Mesenchymal stem cell (in vitro differentiated cells and primary cell): ENCODE measurements around the gene CEP89.

Source experiments
- DNase-seq: peaks from one replicate; pipeline ENCODE4 v3.0.0-alpha.2; 2013
- H2AFZ ChIP-seq: one replicate; pipeline ENCODE4 v1.6.1; 2013; ENCODE audit warnings: low read depth, mild to moderate bottlenecking, control low read depth, inconsistent platforms, low read length, moderate library complexity
- H2AK5ac ChIP-seq: 2 replicates; pipeline ENCODE4 v1.6.1; 2013; ENCODE audit warnings: low read length, moderate library complexity, mild to moderate bottlenecking, inconsistent platforms; ENCODE audit not compliant: severe bottlenecking
- H2BK120ac ChIP-seq: one replicate; pipeline ENCODE4 v1.6.1; 2013; ENCODE audit warnings: low read depth, mild to moderate bottlenecking, inconsistent platforms, low read length, moderate library complexity
- H2BK12ac ChIP-seq, 2 experiments: one replicate each; pipeline ENCODE4 v1.6.1; 2013; ENCODE audit warnings: inconsistent platforms in 2 of 2, low read length in 2 of 2, mild to moderate bottlenecking in 2 of 2, moderate library complexity in 2 of 2, control low read depth in 1 of 2
- H2BK15ac ChIP-seq: one replicate; pipeline ENCODE4 v1.6.1; 2013; ENCODE audit warnings: mild to moderate bottlenecking, low read depth, inconsistent platforms; ENCODE audit not compliant: poor library complexity, severe bottlenecking
- H2BK5ac ChIP-seq: 2 replicates; pipeline ENCODE4 v1.6.1; 2013; ENCODE audit warnings: low read depth, mild to moderate bottlenecking, low read length, control low read depth, inconsistent platforms; ENCODE audit not compliant: poor library complexity, severe bottlenecking
- H3K14ac ChIP-seq, 2 experiments: one replicate each; pipeline ENCODE4 v1.6.1; 2013; ENCODE audit warnings: inconsistent platforms in 2 of 2, low read length in 2 of 2, control low read depth in 1 of 2, mild to moderate bottlenecking in 1 of 2, moderate library complexity in 1 of 2
- H3K18ac ChIP-seq, 2 experiments: one replicate each; pipeline ENCODE4 v1.6.1; 2013; ENCODE audit warnings: inconsistent platforms in 2 of 2, low read length in 2 of 2, control low read depth in 1 of 2, low read depth in 1 of 2, mild to moderate bottlenecking in 1 of 2
- H3K23ac ChIP-seq, 2 experiments: one replicate each; pipeline ENCODE4 v1.6.1; 2013; ENCODE audit warnings: inconsistent platforms in 2 of 2, low read length in 2 of 2, mild to moderate bottlenecking in 2 of 2, moderate library complexity in 2 of 2, control low read depth in 1 of 2
- H3K27ac ChIP-seq: 2 replicates; pipeline ENCODE4 v1.5.1; 2013; ENCODE audit warnings: mild to moderate bottlenecking, moderate library complexity, low read length, control low read depth, inconsistent platforms; ENCODE audit not compliant: poor library complexity, severe bottlenecking
- H3K27me3 ChIP-seq, 2 experiments: 2 replicates each; pipeline versions ENCODE4 v1.6.1 to v1.7.0; 2013; ENCODE audit warnings: low read length in 2 of 2, mild to moderate bottlenecking in 2 of 2, moderate library complexity in 2 of 2, control low read depth in 1 of 2, inconsistent platforms in 1 of 2; ENCODE audit not compliant: control insufficient read depth in 1 of 2, insufficient read depth in 1 of 2
- H3K36me3 ChIP-seq, 2 experiments: 2 replicates each; pipeline versions ENCODE4 v1.6.1 to v1.7.0; 2013; ENCODE audit warnings: low read length in 2 of 2, control low read depth in 1 of 2, inconsistent platforms in 1 of 2, low read depth in 1 of 2, mild to moderate bottlenecking in 1 of 2; ENCODE audit not compliant: insufficient read depth in 2 of 2, control insufficient read depth in 1 of 2
- H3K4ac ChIP-seq, 2 experiments: one replicate each; pipeline ENCODE4 v1.6.1; 2013; ENCODE audit warnings: inconsistent platforms in 2 of 2, low read length in 2 of 2, mild to moderate bottlenecking in 2 of 2, moderate library complexity in 2 of 2, control low read depth in 1 of 2, low read depth in 1 of 2
- H3K4me1 ChIP-seq: 2 replicates; pipeline ENCODE4 v1.6.1; 2013; ENCODE audit warnings: low read depth, low read length, control low read depth; ENCODE audit not compliant: control insufficient read depth, insufficient read depth
- H3K4me2 ChIP-seq: 2 replicates; pipeline ENCODE4 v1.6.1; 2013; ENCODE audit warnings: low read length, mild to moderate bottlenecking, inconsistent platforms; ENCODE audit not compliant: poor library complexity, severe bottlenecking
- H3K4me3 ChIP-seq, 2 experiments: 2 replicates each; pipeline versions ENCODE4 v1.5.1 to v1.7.0; 2013; ENCODE audit warnings: low read length in 2 of 2, mild to moderate bottlenecking in 2 of 2, control low read depth in 1 of 2, low read depth in 1 of 2; ENCODE audit not compliant: insufficient read depth in 1 of 2
- H3K79me1 ChIP-seq: replicated peaks from 2 replicates; pipeline ENCODE4 v1.6.1; 2013; ENCODE audit warnings: mild to moderate bottlenecking, control low read depth, low read length, inconsistent platforms; ENCODE audit not compliant: poor library complexity, severe bottlenecking
- H3K9ac ChIP-seq: 2 replicates; pipeline ENCODE4 v1.7.0; 2013; ENCODE audit warnings: mild to moderate bottlenecking, low read length, moderate library complexity
- H3K9me3 ChIP-seq: 2 replicates; pipeline ENCODE4 v1.7.0; 2013; ENCODE audit warnings: mild to moderate bottlenecking, low read length; ENCODE audit not compliant: control insufficient read depth
- H4K8ac ChIP-seq: one replicate; pipeline ENCODE4 v1.6.1; 2013; ENCODE audit warnings: inconsistent platforms, mild to moderate bottlenecking, low read length, moderate library complexity
- H4K91ac ChIP-seq: one replicate; pipeline ENCODE4 v1.6.1; 2013; ENCODE audit warnings: mild to moderate bottlenecking, low read length, inconsistent platforms
- WGBS: methylation state at CpG from one replicate; pipeline ENCODE4 v1.1.7; 2013; ENCODE audit warnings: mixed read lengths; 5-methylcytosine and 5-hydroxymethylcytosine counted together

Gene CEP89

GRCh38 chr19:32877323-32877912 is 94.3 kb downstream of the CEP89 start:
- H3K18ac ChIP-seq = no peak overlapping the region
- no peak overlapping the region for H2BK12ac ChIP-seq
- WGBS = 86% methylated on average over 7 of the region's 9 CpGs
- no peak overlapping the region for H3K4ac ChIP-seq
- no peak overlapping the region for H2BK15ac ChIP-seq
- no peak overlapping the region for H3K4me2 ChIP-seq
- H3K4me1 ChIP-seq = peaks cover 16% of the 10 kb centered on the region
- no peak overlapping the region for H2AFZ ChIP-seq
- H2BK5ac ChIP-seq = no peak overlapping the region
- peak overlapping the region; percentile 57 for H2AK5ac ChIP-seq
- no peaks in the 10 kb centered on the region for H3K79me1 ChIP-seq
- peaks cover 27 to 33% of the 10 kb centered on the region in 2 experiments for H3K36me3 ChIP-seq
- no peak for DNase-seq
- H3K27me3 ChIP-seq = no peaks in the 10 kb centered on the region
- no peak overlapping the region for H2BK120ac ChIP-seq
- no peak overlapping the region for H4K8ac ChIP-seq
- no peak overlapping the region for H3K9ac ChIP-seq
- no peak overlapping the region for H4K91ac ChIP-seq
- no peak overlapping the region for H3K4me3 ChIP-seq
- H3K14ac ChIP-seq = no peak overlapping the region
- H3K23ac ChIP-seq = no peak overlapping the region
- no peak overlapping the region for H3K27ac ChIP-seq
- H3K9me3 ChIP-seq = no peaks in the 10 kb centered on the region

DNA sequence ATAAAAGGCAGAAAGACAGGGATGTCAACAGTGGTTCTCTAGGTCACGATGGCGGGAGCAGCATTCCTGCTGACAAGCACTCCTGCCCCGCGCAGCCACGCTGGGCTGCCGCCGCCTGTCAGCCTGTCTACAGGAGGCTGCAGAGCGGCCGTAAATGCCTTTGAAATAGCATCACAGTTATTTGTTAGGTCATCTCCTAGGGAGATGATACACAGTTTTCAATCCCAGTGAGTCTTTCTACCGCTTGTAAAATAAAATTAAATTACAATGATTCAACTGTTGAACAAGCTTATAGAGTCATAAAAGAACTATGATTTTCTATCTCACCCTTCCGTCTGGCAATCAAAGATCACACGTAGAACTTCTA is 94.9 kb downstream of the CEP89 start:
- H3K4ac ChIP-seq = no peak overlapping the region
- no peak overlapping the region for H3K4me2 ChIP-seq
- DNase-seq = peak; percentile 38
- peaks cover 16% of the 10 kb centered on the region for H3K4me1 ChIP-seq
- no peak overlapping the region for H2BK5ac ChIP-seq
- WGBS = 80% methylated on average over 9 of the region's 12 CpGs
- H2AK5ac ChIP-seq = no peak overlapping the region
- H4K91ac ChIP-seq = no peak overlapping the region
- H3K23ac ChIP-seq = no peak overlapping the region
- H4K8ac ChIP-seq = no peak overlapping the region
- no peak overlapping the region for H2BK120ac ChIP-seq
- H2AFZ ChIP-seq = no peak overlapping the region
- H3K9ac ChIP-seq = no peak overlapping the region
- no peak overlapping the region for H2BK15ac ChIP-seq
- H3K27me3 ChIP-seq = no peaks in the 10 kb centered on the region
- H3K27ac ChIP-seq = no peak overlapping the region
- H3K79me1 ChIP-seq = no peaks in the 10 kb centered on the region
- no peak overlapping the region for H2BK12ac ChIP-seq
- no peaks in the 10 kb centered on the region for H3K9me3 ChIP-seq
- H3K14ac ChIP-seq = no peak overlapping the region
- H3K18ac ChIP-seq = no peak overlapping the region
- H3K4me3 ChIP-seq = no peak overlapping the region
- peaks cover 26 to 33% of the 10 kb centered on the region in 2 experiments for H3K36me3 ChIP-seq

GRCh38 chr19:32876236-32876918 is 95.4 kb downstream of the CEP89 start:
- H3K36me3 ChIP-seq = peaks cover 21 to 30% of the 10 kb centered on the region in 2 experiments
- H4K91ac ChIP-seq = no peak overlapping the region
- no peak overlapping the region for H3K23ac ChIP-seq
- H3K9me3 ChIP-seq = no peaks in the 10 kb centered on the region
- no peak overlapping the region for H3K4ac ChIP-seq
- peak overlapping the region; percentile 63 for H2AK5ac ChIP-seq
- no peaks in the 10 kb centered on the region for H3K27me3 ChIP-seq
- H2BK12ac ChIP-seq = no peak overlapping the region
- no peak overlapping the region for H2AFZ ChIP-seq
- H3K4me3 ChIP-seq = no peak overlapping the region
- H3K4me1 ChIP-seq = peaks cover 16% of the 10 kb centered on the region
- H3K79me1 ChIP-seq = no peaks in the 10 kb centered on the region
- no peak overlapping the region for H3K18ac ChIP-seq
- no peak for DNase-seq
- no peak overlapping the region for H2BK15ac ChIP-seq
- no peak overlapping the region for H3K9ac ChIP-seq
- 94% methylated on average over 9 of the region's 9 CpGs for WGBS
- H2BK120ac ChIP-seq = no peak overlapping the region
- H4K8ac ChIP-seq = no peak overlapping the region
- no peak overlapping the region for H3K27ac ChIP-seq
- no peak overlapping the region for H3K4me2 ChIP-seq
- no peak overlapping the region for H2BK5ac ChIP-seq
- H3K14ac ChIP-seq = no peak overlapping the region

DNA sequence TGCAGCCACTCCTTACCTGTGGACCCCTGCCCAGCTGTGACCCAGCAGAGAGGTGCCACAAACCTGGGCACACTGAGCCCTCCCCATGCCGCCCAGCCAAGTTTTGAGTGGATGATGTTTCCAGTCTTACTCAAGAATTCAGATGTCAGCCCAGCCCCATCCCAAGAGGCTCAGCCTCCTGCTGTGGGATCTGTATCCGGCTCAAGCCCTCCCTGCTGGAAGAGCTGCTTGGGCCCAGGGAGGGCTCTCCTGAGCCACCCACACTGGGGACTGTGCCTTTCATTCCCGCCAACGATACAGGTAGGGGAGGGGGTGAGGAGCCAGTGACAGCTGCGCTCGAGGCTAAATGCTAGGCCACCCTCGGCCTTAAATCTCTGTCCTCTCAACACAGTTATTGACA is 96.3 kb downstream of the CEP89 start:
- no peaks in the 10 kb centered on the region for H3K9me3 ChIP-seq
- H3K23ac ChIP-seq = no peak overlapping the region

More for the DNA sequence above, 96.3 kb downstream of the CEP89 start:
- H2AK5ac ChIP-seq = no peak overlapping the region
- no peak overlapping the region for H2BK5ac ChIP-seq
- H3K27me3 ChIP-seq = peaks cover 0 to 2% of the 10 kb centered on the region in 2 experiments
- peak overlapping the region; percentile 48 for H4K8ac ChIP-seq
- H3K4me1 ChIP-seq = peaks cover 18% of the 10 kb centered on the region
- no peak overlapping the region for H2BK12ac ChIP-seq
- peak overlapping the region; percentile 10 for H4K91ac ChIP-seq
- H3K36me3 ChIP-seq = peaks cover 21 to 30% of the 10 kb centered on the region in 2 experiments
- no peak overlapping the region for H2AFZ ChIP-seq
- H2BK15ac ChIP-seq = no peak overlapping the region
- H3K4me3 ChIP-seq = no peak overlapping the region
- H2BK120ac ChIP-seq = no peak overlapping the region
- H3K79me1 ChIP-seq = no peaks in the 10 kb centered on the region
- H3K4ac ChIP-seq = no peak overlapping the region
- H3K9ac ChIP-seq = no peak overlapping the region
- DNase-seq = no peak
- no peak overlapping the region for H3K27ac ChIP-seq
- 72% methylated on average over 6 of the region's 7 CpGs for WGBS
- H3K18ac ChIP-seq = no peak overlapping the region
- no peak overlapping the region for H3K4me2 ChIP-seq
- no peak overlapping the region for H3K14ac ChIP-seq
